ENCODE measurements around the gene NPSR1. TPM values are rescaled to one million over a fixed set of nuclear protein-coding genes. Genes with fewer than 3 reads are reported as not detected.
"Not testable (repeated sequence)": the region's sequence is repeated elsewhere in the genome, so short reads cannot be mapped to it uniquely, and the experiment has no call there.

Gene NPSR1
- total and polyA plus RNA-seq, 2 experiments from 2014 or later: not detected

DNA sequence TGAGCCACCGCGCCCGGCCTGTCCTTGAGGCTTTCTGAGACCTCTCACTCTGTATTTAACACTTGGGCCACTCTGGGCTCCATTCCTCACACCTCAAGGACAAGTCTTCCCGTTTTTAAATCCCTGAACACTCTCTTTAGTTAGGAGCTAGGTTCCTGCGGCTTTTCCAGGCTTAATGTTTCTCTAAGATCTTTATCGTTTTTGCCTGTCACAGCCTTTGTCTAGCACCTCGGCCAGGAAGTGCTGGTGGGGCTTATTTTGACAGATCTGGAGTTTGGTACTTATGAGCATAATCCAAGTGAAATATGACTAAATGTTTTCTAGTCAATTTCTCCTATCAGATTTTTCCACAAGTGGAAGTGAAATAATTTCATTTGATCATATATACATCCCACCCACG is 192.7 kb downstream of the NPSR1 start:
- Histone ChIP-seq H3K36me3 (replicated peaks; ENCODE audit: insufficient read depth, low read depth) (no peaks in the 10 kb centered on the region), H2AFZ (no peak overlapping the region), H3K79me2 (no peaks in the 10 kb centered on the region), H3K4me3 (no peak overlapping the region), H3K9me3 (ENCODE audit: low read depth) (no peaks in the 10 kb centered on the region), H3K4me1 (ENCODE audit: insufficient read depth) (no peaks in the 10 kb centered on the region), H3K9me2 (replicated peaks; ENCODE audit: insufficient read depth) (no peaks in the 10 kb centered on the region), H3K27ac (no peak overlapping the region), H3K27me3 (no peaks in the 10 kb centered on the region), H3K4me2 (no peak overlapping the region), H4K20me1 (ENCODE audit: insufficient read depth, poor library complexity, severe bottlenecking) (no peaks in the 10 kb centered on the region)
- no peak for DNase-seq (ENCODE audit: low spot score)
- WGBS (ENCODE audit: low lambda C conversion rate, missing lambda C conversion rate): 50% methylated on average over 8 of the region's 8 CpGs
- TF ChIP-seq, protein P1, sequence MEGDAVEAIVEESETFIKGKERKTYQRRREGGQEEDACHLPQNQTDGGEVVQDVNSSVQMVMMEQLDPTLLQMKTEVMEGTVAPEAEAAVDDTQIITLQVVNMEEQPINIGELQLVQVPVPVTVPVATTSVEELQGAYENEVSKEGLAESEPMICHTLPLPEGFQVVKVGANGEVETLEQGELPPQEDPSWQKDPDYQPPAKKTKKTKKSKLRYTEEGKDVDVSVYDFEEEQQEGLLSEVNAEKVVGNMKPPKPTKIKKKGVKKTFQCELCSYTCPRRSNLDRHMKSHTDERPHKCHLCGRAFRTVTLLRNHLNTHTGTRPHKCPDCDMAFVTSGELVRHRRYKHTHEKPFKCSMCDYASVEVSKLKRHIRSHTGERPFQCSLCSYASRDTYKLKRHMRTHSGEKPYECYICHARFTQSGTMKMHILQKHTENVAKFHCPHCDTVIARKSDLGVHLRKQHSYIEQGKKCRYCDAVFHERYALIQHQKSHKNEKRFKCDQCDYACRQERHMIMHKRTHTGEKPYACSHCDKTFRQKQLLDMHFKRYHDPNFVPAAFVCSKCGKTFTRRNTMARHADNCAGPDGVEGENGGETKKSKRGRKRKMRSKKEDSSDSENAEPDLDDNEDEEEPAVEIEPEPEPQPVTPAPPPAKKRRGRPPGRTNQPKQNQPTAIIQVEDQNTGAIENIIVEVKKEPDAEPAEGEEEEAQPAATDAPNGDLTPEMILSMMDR (IDR thresholded peaks at IDR 0.05; ENCODE audit: poor library complexity): no peak
- TF ChIP-seq EZH2phosphoT487 (IDR thresholded peaks at IDR 0.05; ENCODE audit: low read depth, severe bottlenecking, unreplicated experiment): no peak
- no peak for TF ChIP-seq EZH2 (IDR thresholded peaks at IDR 0.05; ENCODE audit: borderline replicate concordance)

DNA sequence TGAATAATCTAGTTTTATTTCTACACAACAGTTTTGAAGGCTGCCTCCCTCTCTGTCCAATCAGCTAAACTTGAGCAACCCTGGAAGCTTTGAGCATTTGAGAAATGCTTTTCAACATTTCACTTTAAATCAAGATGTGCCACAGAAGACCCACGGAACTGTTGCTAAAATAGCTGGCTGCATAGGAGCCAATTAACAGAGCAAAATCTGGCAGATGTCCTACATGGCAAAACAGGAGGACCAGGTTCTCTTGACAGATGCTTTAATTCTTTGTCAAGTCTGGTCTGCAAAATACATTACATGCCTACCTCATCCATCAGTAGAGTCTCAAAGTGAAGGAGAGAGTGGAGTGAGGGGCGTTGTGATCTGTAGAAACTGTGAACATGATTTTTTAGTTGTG is 193.4 kb downstream of the NPSR1 start:
- no peak overlapping the region for H3K27ac ChIP-seq
- no peak overlapping the region for H3K4me2 ChIP-seq
- H3K4me1 ChIP-seq (ENCODE audit: insufficient read depth): no peaks in the 10 kb centered on the region
- no peaks in the 10 kb centered on the region for H3K9me2 ChIP-seq (replicated peaks; ENCODE audit: insufficient read depth)
- no peak overlapping the region for H3K4me3 ChIP-seq
- H3K79me2 ChIP-seq: no peaks in the 10 kb centered on the region
- no peaks in the 10 kb centered on the region for H3K36me3 ChIP-seq (replicated peaks; ENCODE audit: insufficient read depth, low read depth)
- no peaks in the 10 kb centered on the region for H4K20me1 ChIP-seq (ENCODE audit: insufficient read depth, poor library complexity, severe bottlenecking)
- no peaks in the 10 kb centered on the region for H3K27me3 ChIP-seq
- no peaks in the 10 kb centered on the region for H3K9me3 ChIP-seq (ENCODE audit: low read depth)
- WGBS (ENCODE audit: low lambda C conversion rate, missing lambda C conversion rate): 87% methylated on average over 2 of the region's 2 CpGs
- no peak overlapping the region for H2AFZ ChIP-seq
- no peak for TF ChIP-seq EZH2phosphoT487 (IDR thresholded peaks at IDR 0.05; ENCODE audit: low read depth, severe bottlenecking, unreplicated experiment)
- TF ChIP-seq EZH2 (IDR thresholded peaks at IDR 0.05; ENCODE audit: borderline replicate concordance): no peak
- TF ChIP-seq, protein P1 (IDR thresholded peaks at IDR 0.05; ENCODE audit: poor library complexity): no peak
- no peak for DNase-seq (ENCODE audit: low spot score)

DNA sequence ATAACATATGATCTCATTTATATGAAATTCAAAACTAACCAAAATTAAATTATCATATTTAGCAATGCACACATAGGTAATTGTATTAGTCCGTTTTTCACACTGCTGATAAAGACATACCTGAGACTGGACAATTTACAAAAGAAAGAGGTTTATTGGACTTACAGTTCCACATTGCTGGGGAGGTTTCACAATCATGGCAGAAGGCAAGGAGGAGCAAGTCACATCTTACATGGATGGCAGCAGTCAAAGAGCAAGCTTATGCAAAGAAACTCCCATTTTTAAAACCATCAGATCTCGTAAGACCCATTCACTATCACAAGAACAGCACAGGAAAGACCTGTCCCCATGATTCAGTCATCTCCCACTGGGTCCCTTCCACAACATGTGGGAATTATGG is 200.4 kb downstream of the NPSR1 start:
- H3K27me3 ChIP-seq; H2AFZ ChIP-seq; H3K79me2 ChIP-seq; H3K36me3 ChIP-seq (replicated peaks; ENCODE audit: insufficient read depth, low read depth); DNase-seq (ENCODE audit: low spot score); H3K9me3 ChIP-seq (ENCODE audit: low read depth); H4K20me1 ChIP-seq (ENCODE audit: insufficient read depth, poor library complexity, severe bottlenecking); H3K9me2 ChIP-seq (replicated peaks; ENCODE audit: insufficient read depth); H3K4me3 ChIP-seq; H3K4me2 ChIP-seq; H3K4me1 ChIP-seq (ENCODE audit: insufficient read depth); H3K27ac ChIP-seq: not testable (repeated sequence)
- WGBS (ENCODE audit: low lambda C conversion rate, missing lambda C conversion rate): 76% methylated on average over 2 of the region's 2 CpGs

DNA sequence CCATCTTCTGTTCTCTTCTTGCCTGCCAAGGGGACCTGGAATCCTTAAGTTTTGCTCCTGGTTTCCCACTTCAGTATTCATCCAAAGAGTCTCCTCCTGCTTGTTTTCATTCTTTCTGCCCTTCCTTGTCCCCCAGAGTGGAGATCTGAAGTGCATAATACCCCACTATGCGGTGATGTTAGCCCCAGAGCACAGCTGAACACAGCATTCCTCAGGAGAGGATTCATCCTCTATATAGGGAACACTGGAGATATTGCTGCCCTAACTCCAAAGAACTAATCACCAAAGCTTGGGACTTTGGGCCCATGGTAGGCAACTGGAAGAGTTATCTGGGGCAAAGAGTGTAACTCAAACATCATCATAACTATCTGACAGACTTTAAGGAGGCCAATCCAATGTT is 201.3 kb downstream of the NPSR1 start:
- not testable (repeated sequence) for DNase-seq (ENCODE audit: low spot score); H3K4me3 ChIP-seq; H3K27ac ChIP-seq; H3K4me2 ChIP-seq; H4K20me1 ChIP-seq (ENCODE audit: insufficient read depth, poor library complexity, severe bottlenecking); H3K9me3 ChIP-seq (ENCODE audit: low read depth); H3K79me2 ChIP-seq; H3K27me3 ChIP-seq; H3K9me2 ChIP-seq (replicated peaks; ENCODE audit: insufficient read depth); H3K4me1 ChIP-seq (ENCODE audit: insufficient read depth); H3K36me3 ChIP-seq (replicated peaks; ENCODE audit: insufficient read depth, low read depth); H2AFZ ChIP-seq
- WGBS (ENCODE audit: low lambda C conversion rate, missing lambda C conversion rate): 94% methylated on average over 1 of the region's 1 CpG

DNA sequence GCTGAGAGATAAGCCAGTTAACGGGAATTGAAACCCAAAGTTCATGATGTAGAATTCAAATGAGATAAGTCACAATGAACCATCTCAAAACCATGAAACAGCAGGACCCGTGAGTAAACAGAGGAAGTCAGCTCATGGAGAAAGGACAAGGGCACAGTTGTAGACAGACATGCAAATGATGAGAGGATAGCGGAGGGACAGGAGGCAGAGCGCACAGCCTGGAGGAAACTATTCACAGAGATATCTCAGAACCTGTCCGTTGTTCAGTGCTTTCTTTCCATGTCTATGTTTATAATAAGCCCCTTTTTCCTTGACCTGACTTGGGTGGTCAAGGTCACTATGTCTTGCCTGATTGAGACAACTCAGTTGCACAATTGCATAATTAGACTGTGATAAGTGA is 208.2 kb downstream of the NPSR1 start:
- H3K9me3 ChIP-seq (ENCODE audit: low read depth); DNase-seq (ENCODE audit: low spot score); H2AFZ ChIP-seq; H3K27ac ChIP-seq; H3K9me2 ChIP-seq (replicated peaks; ENCODE audit: insufficient read depth); H3K79me2 ChIP-seq; H3K36me3 ChIP-seq (replicated peaks; ENCODE audit: insufficient read depth, low read depth); H3K4me1 ChIP-seq (ENCODE audit: insufficient read depth); H3K4me3 ChIP-seq; H3K4me2 ChIP-seq; H4K20me1 ChIP-seq (ENCODE audit: insufficient read depth, poor library complexity, severe bottlenecking); H3K27me3 ChIP-seq: not testable (repeated sequence)
- 95% methylated on average over 5 of the region's 5 CpGs for WGBS (ENCODE audit: low lambda C conversion rate, missing lambda C conversion rate)

DNA sequence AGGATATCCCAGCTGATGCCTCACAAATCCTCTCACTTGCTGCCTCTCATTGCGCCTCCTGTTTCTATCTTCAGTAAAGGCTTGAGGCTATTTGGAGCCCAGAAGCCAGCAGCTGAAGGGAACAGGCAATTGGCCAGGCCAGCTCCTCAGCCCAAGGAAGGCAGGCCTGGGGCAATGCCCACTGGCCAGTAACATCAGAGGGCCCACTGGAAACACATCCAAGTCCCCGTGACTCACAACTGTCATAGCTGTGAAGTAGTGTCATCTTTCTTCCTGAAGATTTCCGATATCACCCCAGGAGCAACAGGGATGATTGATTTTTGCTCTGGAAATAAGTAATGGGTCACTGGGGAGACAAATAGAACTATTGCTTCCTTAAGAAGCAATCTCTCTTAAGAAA is 209.3 kb downstream of the NPSR1 start:
- not testable (repeated sequence) for H2AFZ ChIP-seq; H3K79me2 ChIP-seq; H3K9me2 ChIP-seq (replicated peaks; ENCODE audit: insufficient read depth); H3K27ac ChIP-seq; H3K36me3 ChIP-seq (replicated peaks; ENCODE audit: insufficient read depth, low read depth); H3K4me2 ChIP-seq; H3K27me3 ChIP-seq; H4K20me1 ChIP-seq (ENCODE audit: insufficient read depth, poor library complexity, severe bottlenecking); H3K4me1 ChIP-seq (ENCODE audit: insufficient read depth); H3K4me3 ChIP-seq; H3K9me3 ChIP-seq (ENCODE audit: low read depth); DNase-seq (ENCODE audit: low spot score)
- WGBS (ENCODE audit: low lambda C conversion rate, missing lambda C conversion rate): 88% methylated on average over 3 of the region's 3 CpGs

DNA sequence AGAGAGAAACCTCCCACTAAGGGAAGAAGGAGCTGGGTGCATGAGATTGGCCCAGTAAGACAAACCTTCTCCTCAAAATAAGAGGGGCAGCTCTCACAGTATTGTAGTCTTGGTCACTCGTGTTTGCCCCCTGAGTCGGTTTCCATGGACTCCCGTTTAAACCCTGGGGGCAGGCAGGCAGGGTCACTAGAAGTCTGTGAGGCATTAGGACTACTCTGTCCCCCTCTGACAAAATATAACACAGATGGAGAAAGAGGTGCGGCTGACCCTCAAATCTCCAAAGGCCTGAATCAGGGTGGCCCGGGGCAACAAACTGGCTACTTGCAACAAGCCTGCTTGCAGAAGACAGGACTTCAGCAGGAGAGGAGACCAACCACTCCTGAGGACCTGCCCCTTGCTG is 210.6 kb downstream of the NPSR1 start:
- not testable (repeated sequence) for H4K20me1 ChIP-seq (ENCODE audit: insufficient read depth, poor library complexity, severe bottlenecking); H3K9me3 ChIP-seq (ENCODE audit: low read depth); H3K4me3 ChIP-seq; H3K27me3 ChIP-seq; H3K36me3 ChIP-seq (replicated peaks; ENCODE audit: insufficient read depth, low read depth); H3K79me2 ChIP-seq; H3K27ac ChIP-seq; H3K4me2 ChIP-seq; H3K4me1 ChIP-seq (ENCODE audit: insufficient read depth); DNase-seq (ENCODE audit: low spot score); H2AFZ ChIP-seq; H3K9me2 ChIP-seq (replicated peaks; ENCODE audit: insufficient read depth)
- WGBS (ENCODE audit: low lambda C conversion rate, missing lambda C conversion rate): 93% methylated on average over 5 of the region's 5 CpGs

Measured in hepatocyte (in vitro differentiated cells).